GM18498 (cell line): ENCODE data around the gene RHOB.
A peak's percentile ranks its signal among the peaks of the same experiment; 100 is the strongest.
"Not testable (repeated sequence)": the region's sequence is repeated elsewhere in the genome, so short reads cannot be mapped to it uniquely, and the experiment has no call there.

Source experiments
- ATAC-seq: cut with Tn5 transposase; IDR thresholded peaks from one replicate; pipeline ENCODE4 v1.9.1; 2021; ENCODE audit warnings: mild to moderate bottlenecking, moderate library complexity; ENCODE audit not compliant: unreplicated experiment

Gene RHOB

GRCh38 chr2:20422402-20423271 is 24.2 kb upstream of the RHOB start:
- no peak for ATAC-seq

GRCh38 chr2:20423359-20423758 is 23.5 kb upstream of the RHOB start:
- ATAC-seq: no peak

DNA sequence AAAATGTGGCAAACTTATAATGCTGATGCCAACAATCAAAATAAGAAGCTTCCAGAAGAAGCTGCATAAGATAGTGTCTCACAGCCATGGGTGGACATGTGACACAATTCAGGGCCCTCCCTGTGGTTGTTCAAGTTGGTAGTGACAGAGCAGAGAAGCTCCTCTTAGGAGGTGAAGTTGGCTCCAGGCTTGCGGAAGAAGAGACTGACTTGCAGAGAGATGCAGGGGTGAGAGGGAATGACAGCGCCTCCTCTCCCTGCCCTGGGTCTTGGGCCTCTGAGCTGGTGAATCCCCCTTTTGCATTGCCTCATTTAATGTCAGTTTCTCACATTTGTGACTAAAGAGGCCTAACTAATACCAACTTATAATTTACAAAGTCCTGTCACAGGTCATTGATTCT is 23.0 kb upstream of the RHOB start:
- no peak for ATAC-seq

- peak; percentile 76 for ATAC-seq
Observed at GRCh38 chr2:20424300-20425290, 22.3 kb upstream of the RHOB start.

GRCh38 chr2:20425371-20425881 is 21.4 kb upstream of the RHOB start:
- ATAC-seq: no peak

- ATAC-seq: no peak
Observed at GRCh38 chr2:20425884-20426283, 21.0 kb upstream of the RHOB start.

GRCh38 chr2:20427931-20428526 is 18.8 kb upstream of the RHOB start:
- no peak for ATAC-seq

DNA sequence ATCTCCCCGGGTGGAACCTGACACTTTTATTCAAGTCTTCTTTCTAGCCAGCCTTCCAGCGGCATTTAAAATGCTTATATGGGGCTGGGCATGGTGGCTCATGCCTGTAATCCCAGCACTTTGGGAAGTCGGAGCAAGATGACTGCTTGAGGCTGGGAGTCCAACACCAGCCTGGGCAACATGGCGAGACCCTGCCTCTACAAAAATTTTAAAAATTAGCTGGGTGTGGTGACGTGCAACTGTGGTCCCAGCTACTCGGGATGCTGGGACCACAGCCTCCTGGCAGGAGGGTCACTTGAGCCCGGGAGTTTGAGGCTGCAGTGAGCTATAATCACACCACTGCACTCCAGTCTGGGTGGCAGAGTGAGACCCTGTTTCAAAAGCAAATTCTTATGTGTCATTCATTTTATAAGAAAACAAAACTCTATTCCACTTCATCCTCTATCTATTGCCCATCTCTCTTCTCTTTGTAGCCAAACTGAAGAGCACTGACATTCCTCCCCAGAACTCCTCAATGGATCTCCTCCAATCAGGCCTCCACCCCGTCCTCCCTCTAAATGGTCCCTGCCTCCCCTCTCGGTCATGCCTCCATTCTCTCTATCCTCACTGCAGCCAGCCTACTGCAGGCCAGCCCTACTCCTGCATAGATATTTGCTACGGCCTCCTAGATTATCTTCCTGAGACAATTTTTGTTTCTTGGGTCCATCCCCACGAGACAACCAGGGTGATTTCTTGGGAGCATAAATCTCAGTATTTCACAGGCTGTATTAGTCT is 18.0 kb upstream of the RHOB start:
- ATAC-seq: no peak

DNA sequence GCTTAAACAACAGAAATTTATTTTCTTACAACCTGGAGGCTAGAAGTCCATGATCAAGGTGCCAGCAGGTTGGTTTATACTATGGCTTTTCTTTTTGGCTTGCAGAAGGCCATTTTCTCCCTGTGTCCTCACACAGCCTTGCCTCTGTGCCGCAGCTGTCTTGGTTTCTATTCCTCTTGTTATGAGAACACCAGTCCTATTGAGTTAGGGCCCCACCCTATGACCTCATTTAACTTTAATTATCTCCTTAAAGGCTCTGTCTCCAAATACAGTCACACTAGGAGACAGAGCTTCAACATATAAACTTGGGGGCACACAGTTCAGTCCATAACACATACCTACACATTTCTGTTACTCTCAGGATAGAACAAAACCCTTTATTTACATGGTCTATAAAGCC is 17.3 kb upstream of the RHOB start:
- ATAC-seq: peak; percentile 78

GRCh38 chr2:20430035-20430434 is 16.8 kb upstream of the RHOB start:
- no peak for ATAC-seq

- no peak for ATAC-seq
Observed at GRCh38 chr2:20430461-20431300, 16.2 kb upstream of the RHOB start.

GRCh38 chr2:20431301-20431698 is 15.6 kb upstream of the RHOB start:
- ATAC-seq: no peak

- ATAC-seq: no peak
Observed at GRCh38 chr2:20431772-20432171, 15.1 kb upstream of the RHOB start.

GRCh38 chr2:20432714-20433113 is 14.2 kb upstream of the RHOB start:
- ATAC-seq: no peak

DNA sequence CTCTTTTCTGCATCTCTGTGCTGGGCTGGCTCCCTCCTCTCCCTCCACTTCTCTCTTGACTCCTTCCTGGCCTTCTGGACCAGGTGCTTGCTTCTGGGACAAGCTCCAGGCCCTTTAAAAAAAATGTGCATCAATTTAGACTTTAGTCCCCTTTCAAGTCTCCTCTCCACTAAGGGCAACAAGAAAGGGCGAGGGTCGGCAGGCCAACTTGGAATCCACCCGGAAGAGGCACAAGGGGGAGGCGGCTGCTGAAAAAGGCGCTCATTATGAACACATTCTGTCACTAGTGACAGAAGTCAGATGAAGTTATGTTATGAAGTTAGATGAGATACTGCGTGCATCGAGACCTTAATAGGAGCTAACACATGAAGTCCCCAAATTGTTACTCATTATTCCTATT is 13.6 kb upstream of the RHOB start:
- no peak for ATAC-seq

DNA sequence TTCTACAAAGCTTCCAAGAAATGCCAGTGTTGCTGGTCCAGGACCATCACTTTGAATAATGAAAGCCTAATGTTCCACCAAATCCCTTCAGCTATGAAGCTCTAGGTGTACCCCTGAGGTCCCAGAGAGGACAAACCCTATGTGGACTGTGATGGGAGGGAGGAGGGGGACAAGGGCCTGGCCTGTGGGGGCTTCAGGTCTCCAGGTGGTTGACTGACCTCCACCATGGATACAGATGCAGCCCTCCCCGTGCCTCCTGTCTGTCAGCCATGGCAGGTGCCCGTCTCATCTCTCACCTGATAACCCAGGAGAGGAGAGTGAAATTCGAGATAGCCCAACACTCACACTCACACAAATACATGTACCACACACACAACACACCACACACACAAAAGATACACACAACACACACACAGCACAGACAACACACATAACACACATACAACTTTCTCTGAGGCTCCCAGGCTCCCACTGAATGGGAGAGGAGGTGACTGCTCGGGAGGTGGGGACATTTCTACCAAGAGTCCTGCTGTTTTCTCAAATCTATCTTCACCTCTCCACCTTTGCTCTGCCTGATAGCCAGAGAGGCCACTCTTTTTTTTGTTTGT is 12.8 kb upstream of the RHOB start:
- ATAC-seq: no peak

DNA sequence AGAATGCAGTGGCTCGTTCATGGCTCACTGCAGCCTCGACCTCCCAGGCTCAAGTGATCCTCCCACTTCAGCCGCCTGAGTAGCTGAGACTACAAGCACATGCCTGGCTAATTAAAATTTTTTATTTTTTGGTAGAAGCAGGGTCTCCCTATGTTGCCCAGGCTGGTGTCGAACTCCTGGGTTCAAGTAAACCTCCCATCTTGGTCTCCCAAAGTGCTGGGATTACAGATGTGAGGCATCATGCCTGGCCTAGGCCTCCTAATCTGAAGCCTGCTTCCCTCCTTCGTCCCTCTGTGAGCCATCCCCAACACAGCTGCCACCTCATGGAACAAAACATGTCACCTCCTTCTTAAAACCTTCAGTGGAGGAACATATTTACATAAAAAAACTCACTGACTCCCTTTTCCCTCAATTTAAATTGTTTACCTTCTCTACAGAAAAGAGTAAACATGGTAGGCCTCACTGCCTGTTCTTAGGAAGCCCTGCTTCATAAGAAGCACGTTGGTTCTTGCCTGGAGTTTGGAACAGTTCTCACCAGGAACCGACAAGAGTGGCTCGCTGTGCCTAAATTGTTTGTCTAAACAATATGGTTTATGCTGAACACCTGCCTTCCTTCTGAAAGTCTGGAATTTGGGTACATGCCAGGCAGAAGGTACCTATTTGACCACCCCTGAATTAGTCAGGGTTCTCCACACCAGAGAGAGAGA is 12.1 kb upstream of the RHOB start:
- ATAC-seq: no peak

GRCh38 chr2:20435456-20435855 is 11.4 kb upstream of the RHOB start:
- not testable (repeated sequence) for ATAC-seq
